ENCODE data around the gene HMX1.

GRCh38 chr4:8819019-8819418 lies 52.6 kb downstream of the HMX1 start:
- TF ChIP-seq EP300 (IDR thresholded peaks at IDR 0.05; ENCODE audit: borderline replicate concordance in 1 of 2, control insufficient read depth in 1 of 2, low read depth in 2 of 2, low read length in 2 of 2), result no peak
- no peak for TF ChIP-seq KDM1A (IDR thresholded peaks at IDR 0.05; ENCODE audit: borderline replicate concordance)
- no peak for TF ChIP-seq SUZ12 (IDR thresholded peaks at IDR 0.05; ENCODE audit: unreplicated experiment)
- TF ChIP-seq CHD1 (IDR thresholded peaks at IDR 0.05; ENCODE audit: low read depth, low read length), result no peak
- no peak for TF ChIP-seq CTCF (IDR thresholded peaks at IDR 0.05 in 2 of 3, conservative IDR thresholded peaks at IDR 0.05 in 1 of 3; ENCODE audit: control insufficient read depth in 2 of 3, extremely low read depth in 1 of 3, insufficient read depth in 1 of 3, low read depth in 3 of 3, low read length in 3 of 3)
- no peak for TF ChIP-seq ZZZ3 (IDR thresholded peaks at IDR 0.05; ENCODE audit: control insufficient read depth, insufficient read length, low read depth)
- no peak for TF ChIP-seq DPF2 (IDR thresholded peaks at IDR 0.05)
- TF ChIP-seq, protein P1, sequence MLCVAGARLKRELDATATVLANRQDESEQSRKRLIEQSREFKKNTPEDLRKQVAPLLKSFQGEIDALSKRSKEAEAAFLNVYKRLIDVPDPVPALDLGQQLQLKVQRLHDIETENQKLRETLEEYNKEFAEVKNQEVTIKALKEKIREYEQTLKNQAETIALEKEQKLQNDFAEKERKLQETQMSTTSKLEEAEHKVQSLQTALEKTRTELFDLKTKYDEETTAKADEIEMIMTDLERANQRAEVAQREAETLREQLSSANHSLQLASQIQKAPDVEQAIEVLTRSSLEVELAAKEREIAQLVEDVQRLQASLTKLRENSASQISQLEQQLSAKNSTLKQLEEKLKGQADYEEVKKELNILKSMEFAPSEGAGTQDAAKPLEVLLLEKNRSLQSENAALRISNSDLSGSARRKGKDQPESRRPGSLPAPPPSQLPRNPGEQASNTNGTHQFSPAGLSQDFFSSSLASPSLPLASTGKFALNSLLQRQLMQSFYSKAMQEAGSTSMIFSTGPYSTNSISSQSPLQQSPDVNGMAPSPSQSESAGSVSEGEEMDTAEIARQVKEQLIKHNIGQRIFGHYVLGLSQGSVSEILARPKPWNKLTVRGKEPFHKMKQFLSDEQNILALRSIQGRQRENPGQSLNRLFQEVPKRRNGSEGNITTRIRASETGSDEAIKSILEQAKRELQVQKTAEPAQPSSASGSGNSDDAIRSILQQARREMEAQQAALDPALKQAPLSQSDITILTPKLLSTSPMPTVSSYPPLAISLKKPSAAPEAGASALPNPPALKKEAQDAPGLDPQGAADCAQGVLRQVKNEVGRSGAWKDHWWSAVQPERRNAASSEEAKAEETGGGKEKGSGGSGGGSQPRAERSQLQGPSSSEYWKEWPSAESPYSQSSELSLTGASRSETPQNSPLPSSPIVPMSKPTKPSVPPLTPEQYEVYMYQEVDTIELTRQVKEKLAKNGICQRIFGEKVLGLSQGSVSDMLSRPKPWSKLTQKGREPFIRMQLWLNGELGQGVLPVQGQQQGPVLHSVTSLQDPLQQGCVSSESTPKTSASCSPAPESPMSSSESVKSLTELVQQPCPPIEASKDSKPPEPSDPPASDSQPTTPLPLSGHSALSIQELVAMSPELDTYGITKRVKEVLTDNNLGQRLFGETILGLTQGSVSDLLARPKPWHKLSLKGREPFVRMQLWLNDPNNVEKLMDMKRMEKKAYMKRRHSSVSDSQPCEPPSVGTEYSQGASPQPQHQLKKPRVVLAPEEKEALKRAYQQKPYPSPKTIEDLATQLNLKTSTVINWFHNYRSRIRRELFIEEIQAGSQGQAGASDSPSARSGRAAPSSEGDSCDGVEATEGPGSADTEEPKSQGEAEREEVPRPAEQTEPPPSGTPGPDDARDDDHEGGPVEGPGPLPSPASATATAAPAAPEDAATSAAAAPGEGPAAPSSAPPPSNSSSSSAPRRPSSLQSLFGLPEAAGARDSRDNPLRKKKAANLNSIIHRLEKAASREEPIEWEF (IDR thresholded peaks at IDR 0.05; ENCODE audit: insufficient replicate concordance, low read depth, low read length), result no peak
- no peak for TF ChIP-seq SREBF1 (IDR thresholded peaks at IDR 0.05; ENCODE audit: low read length)
- TF ChIP-seq POLR2AphosphoS5 (IDR thresholded peaks at IDR 0.05; ENCODE audit: low read length), result no peak
- no peak for TF ChIP-seq CEBPB (IDR thresholded peaks at IDR 0.05; ENCODE audit: borderline replicate concordance in 1 of 2, low read depth in 2 of 2, low read length in 2 of 2)
- no peak for TF ChIP-seq POLR2A (IDR thresholded peaks at IDR 0.05; ENCODE audit: low read depth, low read length)
- TF ChIP-seq FOXM1 (IDR thresholded peaks at IDR 0.05; ENCODE audit: low read depth, low read length), result no peak
- TF ChIP-seq PKNOX1 (IDR thresholded peaks at IDR 0.05), result no peak
